Astrocyte (in vitro differentiated cells and primary cell): ENCODE measurements around the gene FMN1.

Source experiments
- CTCF ChIP-seq: IDR thresholded peaks from 2 replicates; pipeline ENCODE4 v1.5.1; 2011; ENCODE audit warnings: low read depth, mild to moderate bottlenecking, inconsistent platforms, low read length, moderate library complexity; ENCODE audit not compliant: insufficient read depth
- EZH2 ChIP-seq: IDR thresholded peaks from 2 replicates; pipeline ENCODE4 v1.6.1; 2012; ENCODE audit warnings: mild to moderate bottlenecking, low read length, inconsistent platforms; ENCODE audit not compliant: insufficient read depth

- TF ChIP-seq CTCF (no peak), EZH2 (no peak)
Measured at GRCh38 chr15:33009603-33010002, 184.9 kb downstream of the FMN1 start.
